Right atrium auricular region (tissue), 2 donors: ENCODE data around the gene TMEM121. TPM values are rescaled to one million over a fixed set of nuclear protein-coding genes. Genes with fewer than 3 reads are reported as not detected.

Source experiments
- DNase-seq: peaks from one replicate; pipeline ENCODE4 v3.0.0-alpha.2; 2019; ENCODE audit warnings: low spot score
- H3K27ac ChIP-seq, 2 donors: fragments of 200-600 bp; sonication (generic); 1 replicate in 1 of 2; 2 replicates in 1 of 2; pipeline ENCODE4 v1.5.1; 2016 to 2019
- H3K27me3 ChIP-seq, 2 donors: fragments of 200-600 bp; sonication (generic); one replicate each; pipeline versions ENCODE4 v1.5.1 to v1.6.0; 2017 to 2019
- H3K36me3 ChIP-seq: fragments of 200-600 bp; sonication (generic); one replicate; pipeline ENCODE4 v1.5.1; 2016
- H3K4me1 ChIP-seq, 2 donors: fragments of 200-600 bp; sonication (generic); one replicate each; pipeline versions ENCODE4 v1.5.1 to v1.6.0; 2017 to 2019
- H3K4me3 ChIP-seq, 2 donors: fragments of 200-600 bp; sonication (generic); 1 replicate in 1 of 2; 2 replicates in 1 of 2; pipeline ENCODE4 v1.5.1; 2017 to 2019; ENCODE audit warnings: mild to moderate bottlenecking in 1 of 2, moderate library complexity in 1 of 2
- H3K9me3 ChIP-seq, 2 donors: fragments of 200-600 bp; sonication (generic); one replicate each; pipeline ENCODE4 v1.5.1; 2019
- total RNA-seq, 2 donors: library from RNA; depleted of rRNA; stranded (reverse); fragments of >200 nt; gene quantifications; one replicate each; pipeline ENCODE4 v1.1.0, GENCODE V29; 2016
- TF ChIP-seq, protein P1 (sequence below), 2 donors: fragments of 200-600 bp; sonication (generic); IDR thresholded peaks; one replicate each; pipeline ENCODE4 v1.5.1; 2019; ENCODE audit warnings: antibody characterized with exemption in 2 of 2

Gene TMEM121
- total RNA-seq, 2 donors from 2014 or later: 3.4 to 5.8 TPM

DNA sequence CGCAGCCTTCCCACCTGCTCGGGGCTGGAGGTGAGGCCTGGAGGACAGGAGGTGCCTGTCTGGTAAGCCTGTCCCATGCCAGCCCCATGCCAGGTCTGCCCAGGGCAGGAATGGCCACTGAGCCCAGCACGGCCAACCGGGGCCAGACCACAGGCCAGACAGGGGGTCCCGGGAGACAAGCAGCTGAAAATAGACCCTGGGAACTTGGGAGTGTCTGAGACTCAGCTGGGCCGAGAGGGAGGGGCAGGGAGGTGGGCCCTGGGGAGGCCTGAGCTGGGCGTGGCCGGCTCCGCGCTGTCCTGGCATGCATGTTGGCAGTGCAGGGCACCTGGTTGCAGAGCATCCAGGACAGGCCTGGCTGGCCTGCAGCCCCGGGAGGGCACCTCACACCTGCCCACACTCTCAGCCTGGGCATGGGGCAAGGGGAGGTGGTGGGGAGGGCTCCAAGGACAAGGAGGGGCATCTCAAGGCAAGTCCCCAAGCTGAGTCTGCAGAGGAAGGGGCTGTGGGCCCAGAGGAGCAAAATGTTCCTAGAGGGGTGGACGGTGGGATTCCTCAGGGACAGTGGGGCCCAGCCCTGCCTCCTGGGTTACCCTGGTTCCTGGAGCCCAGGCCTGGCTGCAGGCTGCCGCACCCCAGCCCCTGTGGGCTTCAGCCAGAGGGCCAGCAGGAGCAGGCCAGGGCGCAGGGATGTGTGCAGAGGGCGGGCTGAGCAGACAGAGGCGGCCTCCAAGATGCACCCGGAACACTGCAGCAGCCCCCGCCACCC is 42.9 kb upstream of the TMEM121 start:
- Histone ChIP-seq H3K4me1 (peaks cover 0 to 100% of the 10 kb centered on the region in 2 donors), H3K36me3 (peaks cover 12% of the 10 kb centered on the region), H3K9me3 (no peaks in the 10 kb centered on the region), H3K27ac (peak overlapping the region; percentile 95 to 98), H3K27me3 (no peaks in the 10 kb centered on the region), H3K4me3 (no peak overlapping the region)
- TF ChIP-seq, protein P1, sequence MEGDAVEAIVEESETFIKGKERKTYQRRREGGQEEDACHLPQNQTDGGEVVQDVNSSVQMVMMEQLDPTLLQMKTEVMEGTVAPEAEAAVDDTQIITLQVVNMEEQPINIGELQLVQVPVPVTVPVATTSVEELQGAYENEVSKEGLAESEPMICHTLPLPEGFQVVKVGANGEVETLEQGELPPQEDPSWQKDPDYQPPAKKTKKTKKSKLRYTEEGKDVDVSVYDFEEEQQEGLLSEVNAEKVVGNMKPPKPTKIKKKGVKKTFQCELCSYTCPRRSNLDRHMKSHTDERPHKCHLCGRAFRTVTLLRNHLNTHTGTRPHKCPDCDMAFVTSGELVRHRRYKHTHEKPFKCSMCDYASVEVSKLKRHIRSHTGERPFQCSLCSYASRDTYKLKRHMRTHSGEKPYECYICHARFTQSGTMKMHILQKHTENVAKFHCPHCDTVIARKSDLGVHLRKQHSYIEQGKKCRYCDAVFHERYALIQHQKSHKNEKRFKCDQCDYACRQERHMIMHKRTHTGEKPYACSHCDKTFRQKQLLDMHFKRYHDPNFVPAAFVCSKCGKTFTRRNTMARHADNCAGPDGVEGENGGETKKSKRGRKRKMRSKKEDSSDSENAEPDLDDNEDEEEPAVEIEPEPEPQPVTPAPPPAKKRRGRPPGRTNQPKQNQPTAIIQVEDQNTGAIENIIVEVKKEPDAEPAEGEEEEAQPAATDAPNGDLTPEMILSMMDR (IDR thresholded peaks at IDR 0.05): no peak
- DNase-seq: no peak

DNA sequence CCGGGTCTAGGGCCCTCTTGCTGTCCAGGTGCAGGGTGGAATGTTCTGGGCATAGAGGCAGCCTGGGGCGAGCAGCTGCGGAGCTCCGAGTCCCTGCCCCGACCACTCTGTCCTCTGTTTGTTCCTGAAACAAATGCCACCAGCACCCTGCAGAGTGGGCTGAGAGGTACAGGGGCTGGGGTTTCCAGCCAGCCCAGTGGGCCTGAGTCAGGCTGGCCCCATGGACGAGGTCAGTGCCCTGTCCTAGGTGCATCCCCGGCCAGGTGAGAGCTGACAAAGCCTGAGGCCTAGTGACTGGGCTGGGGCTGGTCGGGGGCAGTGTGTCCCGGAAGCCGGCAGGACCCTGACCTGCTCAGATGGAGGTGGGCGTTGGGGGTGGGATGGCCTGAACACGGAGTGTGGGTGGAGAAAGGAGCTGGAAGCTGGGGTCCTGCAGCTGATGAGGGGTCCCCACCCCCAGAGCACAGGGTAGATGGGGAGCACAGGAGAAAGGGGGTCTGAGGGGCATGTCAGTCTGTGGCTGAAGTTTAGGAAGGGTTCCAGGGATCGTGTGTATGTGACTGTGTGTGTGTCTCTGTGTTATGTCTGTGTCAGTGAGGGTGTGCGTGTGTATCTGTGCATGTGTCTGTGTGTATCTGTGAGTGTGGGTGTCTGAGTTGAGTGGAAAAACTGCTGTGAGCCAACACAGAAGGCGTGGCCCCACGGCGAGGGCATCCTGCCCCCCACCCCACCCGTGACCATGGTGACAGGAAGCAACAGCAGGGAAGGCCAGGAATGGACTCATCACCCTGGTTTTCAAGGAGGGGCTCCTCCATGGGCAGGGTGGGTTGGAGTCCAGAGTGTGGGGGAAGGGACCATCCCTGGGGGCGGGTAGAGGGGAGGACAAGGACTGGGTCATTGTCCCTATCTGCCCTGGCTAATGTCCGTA is 42.0 kb upstream of the TMEM121 start:
- H3K9me3 ChIP-seq: no peaks in the 10 kb centered on the region
- H3K4me3 ChIP-seq: no peak overlapping the region
- peak; percentile 92 for DNase-seq
- H3K4me1 ChIP-seq: peaks cover 0 to 100% of the 10 kb centered on the region in 2 donors
- peak overlapping the region; percentile 95 to 98 for H3K27ac ChIP-seq
- H3K27me3 ChIP-seq: no peaks in the 10 kb centered on the region
- TF ChIP-seq, protein P1 (IDR thresholded peaks at IDR 0.05): no peak
- H3K36me3 ChIP-seq: peaks cover 4% of the 10 kb centered on the region

- no peak for DNase-seq
- H3K36me3 ChIP-seq: no peaks in the 10 kb centered on the region
- H3K4me3 ChIP-seq: no peak overlapping the region
- TF ChIP-seq, protein P1 (IDR thresholded peaks at IDR 0.05): no peak
- peak overlapping the region; percentile 95 to 98 for H3K27ac ChIP-seq
- H3K9me3 ChIP-seq: no peaks in the 10 kb centered on the region
- no peaks in the 10 kb centered on the region for H3K27me3 ChIP-seq
- peaks cover 0 to 100% of the 10 kb centered on the region in 2 donors for H3K4me1 ChIP-seq
These were observed 41.4 kb upstream of the TMEM121 start for GRCh38 chr14:105484997-105485393.

- no peaks in the 10 kb centered on the region for H3K36me3 ChIP-seq
- no peaks in the 10 kb centered on the region for H3K9me3 ChIP-seq
- H3K4me3 ChIP-seq: peak overlapping the region in 1 of 2 donors; percentile 69
- H3K4me1 ChIP-seq: peaks cover 0 to 96% of the 10 kb centered on the region in 2 donors
- no peak for DNase-seq
- no peaks in the 10 kb centered on the region for H3K27me3 ChIP-seq
- H3K27ac ChIP-seq: peak overlapping the region; percentile 95 to 98
- TF ChIP-seq, protein P1 (IDR thresholded peaks at IDR 0.05): peak in 1 of 2 donors; percentile 60
These were observed 40.6 kb upstream of the TMEM121 start for GRCh38 chr14:105485739-105486162.

GRCh38 chr14:105486163-105486973 is 40.0 kb upstream of the TMEM121 start, which contains the start of gene CRIP1:
TSS of gene CRIP1 (plus strand) at chr14:105486886. CDS start at chr14:105487260, 374 bp downstream.
- peak within 1 kb of the TSS; percentile 95 to 98 for H3K27ac ChIP-seq
- H3K9me3 ChIP-seq: no peaks in the 10 kb centered on the region
- H3K36me3 ChIP-seq: no peaks in the 10 kb centered on the region
- no peak for DNase-seq
- no peaks in the 10 kb centered on the region for H3K27me3 ChIP-seq
- peak within 1 kb of the TSS; percentile 62 to 69 for H3K4me3 ChIP-seq
- H3K4me1 ChIP-seq: peaks cover 0 to 91% of the 10 kb centered on the region in 2 donors
- TF ChIP-seq, protein P1 (IDR thresholded peaks at IDR 0.05): peak in 1 of 2 donors; percentile 8
